ELR (cell line): ENCODE measurements around the gene C1orf159.
A peak's percentile ranks its signal among the peaks of the same experiment; 100 is the strongest.
"Not testable (repeated sequence)": the region's sequence is repeated elsewhere in the genome, so short reads cannot be mapped to it uniquely, and the experiment has no call there.

Source experiments
- DNase-seq: peaks from one replicate; pipeline ENCODE4 v3.0.0-alpha.2; 2015; ENCODE audit warnings: low read depth

The C1orf159 gene

GRCh38 chr1:1066403-1067283 lies 49.2 kb downstream of the C1orf159 start:
- DNase-seq: peak; percentile 64

- not testable (repeated sequence) for DNase-seq
Observed at GRCh38 chr1:1065940-1066304, 50.0 kb downstream of the C1orf159 start.

- DNase-seq: no peak
Observed at GRCh38 chr1:1065265-1065939, 50.5 kb downstream of the C1orf159 start.

GRCh38 chr1:1063945-1064831 lies 51.7 kb downstream of the C1orf159 start:
- DNase-seq: peak; percentile 95

- DNase-seq: no peak
Observed at GRCh38 chr1:1063261-1063944, 52.5 kb downstream of the C1orf159 start.

GRCh38 chr1:1062348-1063163 lies 53.3 kb downstream of the C1orf159 start:
- DNase-seq: no peak

GRCh38 chr1:1061682-1062345 lies 54.1 kb downstream of the C1orf159 start:
- DNase-seq: no peak

- no peak for DNase-seq
Observed at GRCh38 chr1:1060281-1061000, 55.4 kb downstream of the C1orf159 start.

- peak; percentile 86 for DNase-seq
Observed at GRCh38 chr1:1059494-1060280, 56.2 kb downstream of the C1orf159 start.

- DNase-seq: peak; percentile 48
Observed at GRCh38 chr1:1058921-1059493, 56.9 kb downstream of the C1orf159 start.

GRCh38 chr1:1058088-1058905 lies 57.6 kb downstream of the C1orf159 start:
- DNase-seq: no peak

GRCh38 chr1:1057769-1058087 lies 58.2 kb downstream of the C1orf159 start:
- DNase-seq: not testable (repeated sequence)

- DNase-seq: no peak
Observed at GRCh38 chr1:1055841-1056736, 59.8 kb downstream of the C1orf159 start.

- DNase-seq: no peak
Observed at GRCh38 chr1:1054971-1055370, 60.9 kb downstream of the C1orf159 start.

- DNase-seq: no peak
Observed at GRCh38 chr1:1054099-1054700, 61.7 kb downstream of the C1orf159 start.

GRCh38 chr1:1053682-1054081 lies 62.2 kb downstream of the C1orf159 start:
- DNase-seq: no peak
